ENCODE results near the gene CDR2. TPM values are rescaled to one million over a fixed set of nuclear protein-coding genes. Genes with fewer than 3 reads are reported as not detected.
A peak's percentile ranks its signal among the peaks of the same experiment; 100 is the strongest.

The CDR2 gene
- polyA plus RNA-seq, 1 donor (not counting 4 experiments of a cell fraction or from before 2014, with no cell fraction given) = 37.1 TPM

- Histone ChIP-seq H3K36me3 (ENCODE audit: control insufficient read depth in 2 of 2, extremely low read depth in 1 of 2, insufficient read depth in 2 of 2, low read length in 2 of 2) (peaks cover 6 to 12% of the 10 kb centered on the region in 2 experiments), H2AFZ (ENCODE audit: control insufficient read depth, low read length) (no peak overlapping the region)
- FAIRE-seq = peak; percentile 43
Observed at GRCh38 chr16:22353191-22353919, 21.1 kb downstream of the CDR2 start.

GRCh38 chr16:22352723-22353122, 21.7 kb downstream of the CDR2 start:
- TF ChIP-seq CTCF (optimal IDR thresholded peaks at IDR 0.05 in 1 of 3, IDR thresholded peaks at IDR 0.05 in 1 of 3, conservative IDR thresholded peaks at IDR 0.05 in 1 of 3; ENCODE audit: extremely low read depth in 1 of 3, insufficient read depth in 2 of 3, low read length in 3 of 3) = no peak
- no peak for TF ChIP-seq EZH2 (IDR thresholded peaks at IDR 0.05; ENCODE audit: low read length)

More at GRCh38 chr16:22353191-22353919, 21.1 kb downstream of the CDR2 start:
- Histone ChIP-seq H3K9me3 (ENCODE audit: control insufficient read depth, low read depth, low read length) (no peaks in the 10 kb centered on the region), H3K27ac (ENCODE audit: control insufficient read depth, insufficient read depth, low read length) (no peak overlapping the region), H3K27me3 (ENCODE audit: control insufficient read depth, extremely low read depth, insufficient read depth, low read length) (no peaks in the 10 kb centered on the region), H4K20me1 (ENCODE audit: control insufficient read depth, extremely low read depth, insufficient read depth, low read length) (no peaks in the 10 kb centered on the region), H3K4me2 (ENCODE audit: control insufficient read depth, extremely low read depth, insufficient read depth, low read depth, low read length) (peak overlapping the region; percentile 11), H3K79me2 (ENCODE audit: control insufficient read depth, insufficient read depth, low read length) (peaks cover 55% of the 10 kb centered on the region), H3K9ac (ENCODE audit: control insufficient read depth, extremely low read depth, insufficient read depth, low read length) (no peak overlapping the region), H3K9me1 (ENCODE audit: control insufficient read depth, extremely low read depth, insufficient read depth, low read length) (no peaks in the 10 kb centered on the region), H3K4me1 (ENCODE audit: control insufficient read depth, extremely low read depth, insufficient read depth, low read length) (peaks cover 25% of the 10 kb centered on the region), H3K4me3 (ENCODE audit: control insufficient read depth in 2 of 3, extremely low read depth in 1 of 3, insufficient read depth in 2 of 3, low read depth in 1 of 3, low read length in 3 of 3) (no peak overlapping the region)
- no peak for DNase-seq (ENCODE audit: low read depth, low spot score)
- TF ChIP-seq EZH2 (IDR thresholded peaks at IDR 0.05; ENCODE audit: low read length) = no peak
- no peak for TF ChIP-seq CTCF (optimal IDR thresholded peaks at IDR 0.05 in 1 of 3, IDR thresholded peaks at IDR 0.05 in 1 of 3, conservative IDR thresholded peaks at IDR 0.05 in 1 of 3; ENCODE audit: extremely low read depth in 1 of 3, insufficient read depth in 2 of 3, low read length in 3 of 3)
- dilution Hi-C loops (cut with MboI; ENCODE audit: extremely low pct_ligation_motif_present, low sequenced_read_pairs) = no loop called here

More at GRCh38 chr16:22352723-22353122, 21.7 kb downstream of the CDR2 start:
- H4K20me1 ChIP-seq (ENCODE audit: control insufficient read depth, extremely low read depth, insufficient read depth, low read length) = no peaks in the 10 kb centered on the region
- peaks cover 31% of the 10 kb centered on the region for H3K4me1 ChIP-seq (ENCODE audit: control insufficient read depth, extremely low read depth, insufficient read depth, low read length)
- H2AFZ ChIP-seq (ENCODE audit: control insufficient read depth, low read length) = no peak overlapping the region
- H3K4me3 ChIP-seq (ENCODE audit: control insufficient read depth in 2 of 3, extremely low read depth in 1 of 3, insufficient read depth in 2 of 3, low read depth in 1 of 3, low read length in 3 of 3) = no peak overlapping the region
- H3K79me2 ChIP-seq (ENCODE audit: control insufficient read depth, insufficient read depth, low read length) = peaks cover 48% of the 10 kb centered on the region
- no peak overlapping the region for H3K27ac ChIP-seq (ENCODE audit: control insufficient read depth, insufficient read depth, low read length)
- FAIRE-seq (no peak), DNase-seq (ENCODE audit: low read depth, low spot score) (no peak)
- H3K9me1 ChIP-seq (ENCODE audit: control insufficient read depth, extremely low read depth, insufficient read depth, low read length) = no peaks in the 10 kb centered on the region
- no peak overlapping the region for H3K9ac ChIP-seq (ENCODE audit: control insufficient read depth, extremely low read depth, insufficient read depth, low read length)
- dilution Hi-C loops (cut with MboI; ENCODE audit: extremely low pct_ligation_motif_present, low sequenced_read_pairs) = no loop called here
- no peaks in the 10 kb centered on the region for H3K9me3 ChIP-seq (ENCODE audit: control insufficient read depth, low read depth, low read length)
- no peak overlapping the region for H3K4me2 ChIP-seq (ENCODE audit: control insufficient read depth, extremely low read depth, insufficient read depth, low read depth, low read length)
- H3K36me3 ChIP-seq (ENCODE audit: control insufficient read depth in 2 of 2, extremely low read depth in 1 of 2, insufficient read depth in 2 of 2, low read length in 2 of 2) = peaks cover 6 to 12% of the 10 kb centered on the region in 2 experiments
- no peaks in the 10 kb centered on the region for H3K27me3 ChIP-seq (ENCODE audit: control insufficient read depth, extremely low read depth, insufficient read depth, low read length)

All from keratinocyte (primary cell).